Mesothelial cell of epicardium (in vitro differentiated cells): ENCODE data around the gene U2SURP. TPM values are rescaled to one million over a fixed set of nuclear protein-coding genes. Genes with fewer than 3 reads are reported as not detected.

ENCODE experiments used
- DNase-seq, 2 experiments: peaks; one replicate each; pipeline ENCODE4 v3.0.0; 2021; ENCODE audit warnings: low spot score in 2 of 2; ENCODE audit not compliant: unreplicated experiment in 2 of 2
- H3K27ac Mint-ChIP-seq: 2 replicates; pipeline ENCODE4 v1.8.0; 2021; ENCODE audit warnings: mixed read lengths
- H3K27me3 Mint-ChIP-seq: 2 replicates; pipeline ENCODE4 v1.8.0; 2021; ENCODE audit warnings: low read depth, mixed read lengths
- H3K36me3 Mint-ChIP-seq: 2 replicates; pipeline ENCODE4 v1.8.0; 2021; ENCODE audit warnings: mixed read lengths
- H3K4me1 Mint-ChIP-seq: 2 replicates; pipeline ENCODE4 v1.8.0; 2021; ENCODE audit warnings: mixed read lengths
- H3K4me3 Mint-ChIP-seq: 2 replicates; pipeline ENCODE4 v1.8.0; 2021; ENCODE audit warnings: mild to moderate bottlenecking, moderate library complexity, mixed read lengths
- H3K9me3 Mint-ChIP-seq: 2 replicates; pipeline ENCODE4 v1.8.0; 2021; ENCODE audit warnings: mixed read lengths
- CTCF ChIP-seq: fragments of 200-600 bp; sonication (generic); IDR thresholded peaks from one replicate; pipeline ENCODE4 v1.5.0; 2021; ENCODE audit warnings: antibody characterized with exemption; ENCODE audit not compliant: unreplicated experiment
- total RNA-seq: library from RNA; stranded (reverse); gene quantifications from 3 replicates; pipeline ENCODE4 v1.2.1, GENCODE V29; 2021

U2SURP gene
- total RNA-seq, 1 donor from 2014 or later: 141 TPM

- H3K36me3 Mint-ChIP-seq: no peaks in the 10 kb centered on the region
- no peak overlapping the region for H3K4me3 Mint-ChIP-seq
Measured at GRCh38 chr3:143095813-143096212, 94.4 kb downstream of the U2SURP start.

DNA sequence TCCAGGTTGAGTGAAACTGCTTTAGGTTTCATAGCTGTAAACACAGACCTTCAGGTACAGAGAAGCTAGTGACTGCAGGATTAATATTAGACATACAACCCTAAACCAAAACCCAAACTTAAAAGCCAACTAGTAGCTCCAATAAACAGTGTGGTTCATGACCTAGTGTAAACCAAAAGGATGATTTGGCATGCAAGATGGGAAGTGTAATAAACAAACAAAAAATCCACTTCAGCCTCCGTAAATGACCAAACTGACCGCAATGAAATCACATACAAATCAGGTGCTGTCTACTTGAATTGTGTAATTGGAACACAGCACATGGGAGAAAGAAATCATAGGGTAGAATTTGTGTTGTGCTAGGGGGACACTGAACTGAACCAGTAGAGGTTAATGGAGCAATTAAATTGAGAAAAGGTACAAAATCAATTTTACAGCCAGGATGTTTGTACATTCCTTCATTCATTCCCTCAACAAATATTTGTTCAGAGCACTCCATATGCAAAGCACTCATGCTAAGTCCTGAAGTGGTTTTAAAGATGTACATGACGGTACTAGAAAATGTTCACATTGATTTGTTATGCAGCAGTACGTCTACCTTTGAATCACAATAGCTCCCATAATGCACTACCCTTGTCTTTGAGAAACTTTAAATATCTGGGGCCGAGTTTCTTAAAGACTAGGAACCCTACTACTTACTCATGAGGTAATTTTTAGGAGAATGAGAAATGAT is 96.8 kb downstream of the U2SURP start:
- no peak for DNase-seq
- Mint-ChIP-seq H3K4me3 (no peak overlapping the region), H3K9me3 (peaks cover 12% of the 10 kb centered on the region), H3K27me3 (peaks cover 14% of the 10 kb centered on the region), H3K27ac (no peak overlapping the region), H3K36me3 (no peaks in the 10 kb centered on the region), H3K4me1 (no peaks in the 10 kb centered on the region)
- TF ChIP-seq CTCF: no peak

More at GRCh38 chr3:143095813-143096212, 94.4 kb downstream of the U2SURP start:
- Mint-ChIP-seq H3K4me1 (peaks cover 2% of the 10 kb centered on the region), H3K9me3 (peaks cover 7% of the 10 kb centered on the region), H3K27ac (no peak overlapping the region), H3K27me3 (peaks cover 12% of the 10 kb centered on the region)
- TF ChIP-seq CTCF: no peak
- no peak for DNase-seq

- peaks cover 18% of the 10 kb centered on the region for H3K9me3 Mint-ChIP-seq
- no peaks in the 10 kb centered on the region for H3K4me1 Mint-ChIP-seq
- no peak overlapping the region for H3K27ac Mint-ChIP-seq
- H3K27me3 Mint-ChIP-seq: peaks cover 14% of the 10 kb centered on the region
- no peak for DNase-seq
- no peaks in the 10 kb centered on the region for H3K36me3 Mint-ChIP-seq
- no peak overlapping the region for H3K4me3 Mint-ChIP-seq
- TF ChIP-seq CTCF: no peak
Measured at GRCh38 chr3:143099210-143099609, 97.8 kb downstream of the U2SURP start.

DNA sequence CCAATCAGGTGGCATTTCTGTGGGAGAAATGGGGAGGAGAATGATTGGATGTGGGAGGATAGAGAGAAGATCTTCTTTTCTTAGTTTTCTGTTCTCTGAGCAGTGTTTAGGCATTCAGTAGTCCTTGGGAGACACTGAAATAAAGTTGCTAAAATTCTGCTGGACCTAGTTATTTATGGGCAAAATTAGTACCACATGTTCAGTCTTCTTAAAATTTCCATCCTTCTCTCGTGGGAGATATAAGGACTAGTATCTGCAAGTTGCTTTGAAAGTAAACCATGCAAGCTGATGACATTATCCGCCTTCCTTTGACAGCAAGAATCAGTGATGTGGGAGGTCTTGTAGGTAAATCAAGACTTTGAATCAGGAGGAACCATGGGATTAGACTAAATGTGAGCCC is 98.3 kb downstream of the U2SURP start:
- no peak for DNase-seq
- H3K4me3 Mint-ChIP-seq: no peak overlapping the region
- peaks cover 22% of the 10 kb centered on the region for H3K9me3 Mint-ChIP-seq
- no peaks in the 10 kb centered on the region for H3K36me3 Mint-ChIP-seq
- peaks cover 14% of the 10 kb centered on the region for H3K27me3 Mint-ChIP-seq
- TF ChIP-seq CTCF: no peak
- H3K27ac Mint-ChIP-seq: no peak overlapping the region
- H3K4me1 Mint-ChIP-seq: no peaks in the 10 kb centered on the region

DNA sequence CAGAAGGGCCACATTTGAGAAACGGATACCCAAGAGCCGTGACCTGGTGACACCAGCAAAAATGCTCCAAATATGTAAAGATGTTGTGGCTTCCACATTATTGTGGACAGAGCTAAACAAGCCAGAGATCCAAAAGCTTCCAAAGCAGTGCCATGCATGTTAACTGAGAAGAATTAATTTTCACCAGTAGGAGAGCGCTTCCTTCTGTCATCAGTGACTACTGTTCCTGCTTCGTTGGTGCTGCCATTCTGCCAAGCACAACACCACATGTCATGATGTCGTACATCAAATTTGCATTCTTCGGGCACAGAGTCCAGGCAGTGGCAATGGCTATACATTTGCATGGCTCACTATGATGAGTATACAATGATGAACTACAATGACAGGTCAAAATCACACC is 99.1 kb downstream of the U2SURP start:
- no peak overlapping the region for H3K4me3 Mint-ChIP-seq
- no peak overlapping the region for H3K27ac Mint-ChIP-seq
- H3K27me3 Mint-ChIP-seq: peaks cover 14% of the 10 kb centered on the region
- no peaks in the 10 kb centered on the region for H3K36me3 Mint-ChIP-seq
- no peaks in the 10 kb centered on the region for H3K4me1 Mint-ChIP-seq
- DNase-seq: no peak
- peaks cover 26% of the 10 kb centered on the region for H3K9me3 Mint-ChIP-seq
- TF ChIP-seq CTCF: no peak
